ENCODE data around the gene IL36G. TPM values are rescaled to one million over a fixed set of nuclear protein-coding genes. Genes with fewer than 3 reads are reported as not detected.

Gene IL36G
- total RNA-seq, 1 donor = not detected

DNA sequence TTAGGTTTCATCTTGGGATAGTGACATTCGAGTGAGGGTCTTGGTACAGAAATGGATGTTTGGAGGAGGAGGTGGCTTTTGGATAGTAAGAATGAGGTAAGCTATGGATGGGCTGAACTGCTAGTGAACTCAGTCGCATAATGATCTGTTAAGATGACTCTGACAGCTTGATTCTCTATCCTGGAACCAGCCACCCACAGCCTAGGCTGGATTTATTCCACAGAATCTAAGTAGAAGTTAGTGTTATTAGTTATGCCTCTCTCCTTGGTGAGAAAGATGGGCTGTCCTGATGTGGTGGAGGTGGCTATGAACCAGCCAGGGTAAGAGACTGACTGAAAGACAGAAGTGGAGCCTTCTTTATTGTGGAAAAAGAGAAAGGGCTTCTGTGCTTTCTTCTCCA lies 49.9 kb downstream of the IL36G start:
- no peak overlapping the region for H3K4me3 ChIP-seq (ENCODE audit: low read depth, low read length)
- DNase-seq (ENCODE audit: low read depth) = no peak
- TF ChIP-seq, protein P1, sequence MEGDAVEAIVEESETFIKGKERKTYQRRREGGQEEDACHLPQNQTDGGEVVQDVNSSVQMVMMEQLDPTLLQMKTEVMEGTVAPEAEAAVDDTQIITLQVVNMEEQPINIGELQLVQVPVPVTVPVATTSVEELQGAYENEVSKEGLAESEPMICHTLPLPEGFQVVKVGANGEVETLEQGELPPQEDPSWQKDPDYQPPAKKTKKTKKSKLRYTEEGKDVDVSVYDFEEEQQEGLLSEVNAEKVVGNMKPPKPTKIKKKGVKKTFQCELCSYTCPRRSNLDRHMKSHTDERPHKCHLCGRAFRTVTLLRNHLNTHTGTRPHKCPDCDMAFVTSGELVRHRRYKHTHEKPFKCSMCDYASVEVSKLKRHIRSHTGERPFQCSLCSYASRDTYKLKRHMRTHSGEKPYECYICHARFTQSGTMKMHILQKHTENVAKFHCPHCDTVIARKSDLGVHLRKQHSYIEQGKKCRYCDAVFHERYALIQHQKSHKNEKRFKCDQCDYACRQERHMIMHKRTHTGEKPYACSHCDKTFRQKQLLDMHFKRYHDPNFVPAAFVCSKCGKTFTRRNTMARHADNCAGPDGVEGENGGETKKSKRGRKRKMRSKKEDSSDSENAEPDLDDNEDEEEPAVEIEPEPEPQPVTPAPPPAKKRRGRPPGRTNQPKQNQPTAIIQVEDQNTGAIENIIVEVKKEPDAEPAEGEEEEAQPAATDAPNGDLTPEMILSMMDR (IDR thresholded peaks at IDR 0.05; ENCODE audit: insufficient read depth, low read depth, low read length) = no peak

DNA sequence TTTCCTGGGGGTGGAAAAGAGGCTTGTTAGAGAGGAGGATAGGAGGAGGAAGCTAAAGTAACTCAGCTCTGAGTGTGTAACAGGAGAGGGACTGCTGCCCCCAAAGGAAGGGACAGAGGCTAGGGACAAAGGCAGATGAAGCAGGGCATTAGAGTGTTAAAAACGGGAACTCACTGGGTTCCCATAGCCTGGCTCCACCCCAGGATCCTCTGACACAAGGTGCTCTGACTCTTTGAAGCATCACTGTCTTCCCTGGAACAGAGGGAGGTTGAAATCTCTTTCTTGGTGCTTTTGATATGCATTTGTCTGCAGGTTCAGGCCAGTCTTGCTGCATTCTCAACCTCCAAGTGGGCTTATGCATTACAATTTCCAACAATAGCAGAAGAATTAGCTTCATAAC lies 50.3 kb downstream of the IL36G start:
- TF ChIP-seq, protein P1 (IDR thresholded peaks at IDR 0.05; ENCODE audit: insufficient read depth, low read depth, low read length) = no peak
- no peak for DNase-seq (ENCODE audit: low read depth)
- no peak overlapping the region for H3K4me3 ChIP-seq (ENCODE audit: low read depth, low read length)

DNA sequence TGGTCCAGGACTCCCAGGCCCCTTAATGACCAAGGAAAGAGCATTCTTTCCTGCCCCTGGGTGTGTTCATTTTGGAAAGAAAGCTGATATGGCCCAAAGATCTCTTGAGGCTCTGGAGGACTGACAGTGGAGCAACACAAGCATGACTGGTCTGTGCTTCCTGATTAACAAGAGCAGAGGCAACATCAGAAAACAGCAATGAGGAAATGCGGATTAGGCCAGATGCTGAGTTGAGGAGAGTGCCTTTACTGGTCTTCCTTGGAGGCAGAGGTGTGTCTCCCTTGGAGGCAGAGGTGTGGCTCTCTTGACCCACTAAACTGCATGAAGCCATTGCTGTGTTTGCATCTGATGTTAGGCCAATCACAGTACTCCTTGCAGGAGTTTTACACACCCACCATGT lies 54.9 kb downstream of the IL36G start:
- DNase-seq (ENCODE audit: low read depth) = no peak
- H3K4me3 ChIP-seq (ENCODE audit: low read depth, low read length) = no peak overlapping the region
- TF ChIP-seq, protein P1 (IDR thresholded peaks at IDR 0.05; ENCODE audit: insufficient read depth, low read depth, low read length) = no peak

DNA sequence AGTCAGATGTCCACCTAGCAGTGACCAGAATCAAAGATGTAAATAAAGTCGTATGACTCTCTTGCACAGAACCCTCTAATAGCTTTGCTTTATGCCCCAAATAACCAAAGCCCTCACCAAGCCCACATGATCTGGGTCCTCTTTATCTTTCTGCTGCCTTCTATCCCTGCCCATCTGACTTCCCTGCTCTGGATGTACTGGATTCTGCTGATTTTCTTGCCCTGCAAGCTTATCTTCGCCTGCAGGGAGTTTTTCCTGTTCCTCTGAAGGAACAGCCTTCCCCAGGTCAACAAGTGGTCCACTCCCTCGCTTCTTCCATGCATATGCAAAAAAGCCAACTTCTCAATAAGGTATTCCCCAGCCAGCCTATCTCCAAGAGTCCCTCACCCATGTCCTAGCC lies 56.2 kb downstream of the IL36G start:
- TF ChIP-seq, protein P1 (IDR thresholded peaks at IDR 0.05; ENCODE audit: insufficient read depth, low read depth, low read length) = no peak
- no peak for DNase-seq (ENCODE audit: low read depth)
- H3K4me3 ChIP-seq (ENCODE audit: low read depth, low read length) = no peak overlapping the region

Small RNAs within 50 kb of the gene (small RNA-seq; reads per million reads assigned to genes)
- not detected for gene HMGN2P23

Other genes with a start within 250 kb of the IL36G start
- gene CKAP2L, start 213.4 kb upstream of the IL36G start, total RNA-seq = 6.8 and 10.4 TPM in 2 replicates
- gene IL1A, start 193.5 kb upstream of the IL36G start, total RNA-seq = 0.32 and 0.43 TPM in 2 replicates
- 2.6 TPM in 2 replicates for gene IL1B, start 141.2 kb upstream of the IL36G start, total RNA-seq
- gene IL37, start 66.8 kb upstream of the IL36G start, total RNA-seq = 0.32 TPM in 1 of 2 replicates, not detected in the other
- gene IL36A, start 27.5 kb downstream of the IL36G start, total RNA-seq = not detected in 2 replicates
- not detected in 2 replicates for gene IL36B, start 74.9 kb downstream of the IL36G start, total RNA-seq
- gene IL36RN, start 81.2 kb downstream of the IL36G start, total RNA-seq = not detected in 2 replicates
- gene IL1F10, start 90.0 kb downstream of the IL36G start, total RNA-seq = not detected in 2 replicates
- not detected in 2 replicates for gene IL1RN, start 149.6 kb downstream of the IL36G start, total RNA-seq
- 2.9 and 4.7 TPM in 2 replicates for gene PSD4, start 196.0 kb downstream of the IL36G start, total RNA-seq